ENCODE results near the gene BOLA3. TPM values are rescaled to one million over a fixed set of nuclear protein-coding genes. Genes with fewer than 3 reads are reported as not detected.

Gene BOLA3
- total RNA-seq, 1 donor from 2014 or later: 48.8 TPM

DNA sequence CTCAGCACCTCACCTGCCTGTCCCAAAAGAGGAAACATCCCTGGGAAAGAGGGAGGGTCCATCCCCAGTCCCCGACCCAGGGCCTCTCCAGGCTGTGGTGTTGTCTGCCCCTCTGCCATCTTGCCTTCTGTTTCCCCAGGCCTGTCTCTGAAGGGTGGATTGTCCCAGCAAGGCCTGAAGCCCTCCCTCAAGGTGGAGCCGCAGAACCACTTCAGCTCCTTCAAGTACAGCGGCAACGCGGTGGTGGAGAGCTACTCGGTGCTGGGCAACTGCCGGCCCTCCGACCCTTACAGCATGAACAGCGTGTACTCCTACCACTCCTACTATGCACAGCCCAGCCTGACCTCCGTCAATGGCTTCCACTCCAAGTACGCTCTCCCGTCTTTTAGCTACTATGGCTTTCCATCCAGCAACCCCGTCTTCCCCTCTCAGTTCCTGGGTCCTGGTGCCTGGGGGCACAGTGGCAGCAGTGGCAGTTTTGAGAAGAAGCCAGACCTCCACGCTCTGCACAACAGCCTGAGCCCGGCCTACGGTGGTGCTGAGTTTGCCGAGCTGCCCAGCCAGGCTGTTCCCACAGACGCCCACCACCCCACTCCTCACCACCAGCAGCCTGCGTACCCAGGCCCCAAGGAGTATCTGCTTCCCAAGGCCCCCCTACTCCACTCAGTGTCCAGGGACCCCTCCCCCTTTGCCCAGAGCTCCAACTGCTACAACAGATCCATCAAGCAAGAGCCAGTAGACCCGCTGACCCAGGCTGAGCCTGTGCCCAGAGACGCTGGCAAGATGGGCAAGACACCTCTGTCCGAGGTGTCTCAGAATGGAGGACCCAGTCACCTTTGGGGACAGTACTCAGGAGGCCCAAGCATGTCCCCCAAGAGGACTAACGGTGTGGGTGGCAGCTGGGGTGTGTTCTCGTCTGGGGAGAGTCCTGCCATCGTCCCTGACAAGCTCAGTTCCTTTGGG is 47.2 kb downstream of the BOLA3 start:
- Histone ChIP-seq H3K36me3 (ENCODE audit: insufficient read depth, low read length) (peaks cover 2% of the 10 kb centered on the region), H2AFZ (ENCODE audit: low read depth, low read length) (no peak overlapping the region), H3K9me3 (ENCODE audit: insufficient read depth, low read depth, low read length) (no peaks in the 10 kb centered on the region), H3K79me2 (ENCODE audit: insufficient read depth, low read length) (no peaks in the 10 kb centered on the region), H3K4me1 (ENCODE audit: insufficient read depth, low read length) (no peaks in the 10 kb centered on the region), H3K9ac (ENCODE audit: low read length) (no peak overlapping the region), H3K4me3 (ENCODE audit: insufficient read depth, low read depth, low read length) (no peak overlapping the region), H3K27ac (ENCODE audit: low read depth, low read length) (no peak overlapping the region), H4K20me1 (ENCODE audit: insufficient read depth, low read length) (peaks cover 3% of the 10 kb centered on the region), H3K4me2 (ENCODE audit: low read length) (no peak overlapping the region), H3K27me3 (ENCODE audit: insufficient read depth, low read length) (no peaks in the 10 kb centered on the region)
- peak overlapping the region; percentile 53 for H3K27ac Mint-ChIP-seq (ENCODE audit: unreplicated experiment)
- H3K4me3 Mint-ChIP-seq (ENCODE audit: unreplicated experiment): no peak overlapping the region
- H3K4me1 Mint-ChIP-seq (ENCODE audit: low read depth, unreplicated experiment): no peaks in the 10 kb centered on the region
- H3K27me3 Mint-ChIP-seq (ENCODE audit: low read depth, unreplicated experiment): no peaks in the 10 kb centered on the region
- H3K9me3 Mint-ChIP-seq (ENCODE audit: unreplicated experiment): no peaks in the 10 kb centered on the region
- no peak for FAIRE-seq
- TF ChIP-seq, protein P1, sequence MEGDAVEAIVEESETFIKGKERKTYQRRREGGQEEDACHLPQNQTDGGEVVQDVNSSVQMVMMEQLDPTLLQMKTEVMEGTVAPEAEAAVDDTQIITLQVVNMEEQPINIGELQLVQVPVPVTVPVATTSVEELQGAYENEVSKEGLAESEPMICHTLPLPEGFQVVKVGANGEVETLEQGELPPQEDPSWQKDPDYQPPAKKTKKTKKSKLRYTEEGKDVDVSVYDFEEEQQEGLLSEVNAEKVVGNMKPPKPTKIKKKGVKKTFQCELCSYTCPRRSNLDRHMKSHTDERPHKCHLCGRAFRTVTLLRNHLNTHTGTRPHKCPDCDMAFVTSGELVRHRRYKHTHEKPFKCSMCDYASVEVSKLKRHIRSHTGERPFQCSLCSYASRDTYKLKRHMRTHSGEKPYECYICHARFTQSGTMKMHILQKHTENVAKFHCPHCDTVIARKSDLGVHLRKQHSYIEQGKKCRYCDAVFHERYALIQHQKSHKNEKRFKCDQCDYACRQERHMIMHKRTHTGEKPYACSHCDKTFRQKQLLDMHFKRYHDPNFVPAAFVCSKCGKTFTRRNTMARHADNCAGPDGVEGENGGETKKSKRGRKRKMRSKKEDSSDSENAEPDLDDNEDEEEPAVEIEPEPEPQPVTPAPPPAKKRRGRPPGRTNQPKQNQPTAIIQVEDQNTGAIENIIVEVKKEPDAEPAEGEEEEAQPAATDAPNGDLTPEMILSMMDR (IDR thresholded peaks at IDR 0.05; ENCODE audit: insufficient read depth, low read depth, low read length): no peak
- TF ChIP-seq EZH2 (IDR thresholded peaks at IDR 0.05; ENCODE audit: insufficient read depth, low read length): no peak
- H3K36me3 Mint-ChIP-seq (ENCODE audit: low read depth, unreplicated experiment): peaks cover 26% of the 10 kb centered on the region
- DNase-seq (ENCODE audit: low read depth): no peak

DNA sequence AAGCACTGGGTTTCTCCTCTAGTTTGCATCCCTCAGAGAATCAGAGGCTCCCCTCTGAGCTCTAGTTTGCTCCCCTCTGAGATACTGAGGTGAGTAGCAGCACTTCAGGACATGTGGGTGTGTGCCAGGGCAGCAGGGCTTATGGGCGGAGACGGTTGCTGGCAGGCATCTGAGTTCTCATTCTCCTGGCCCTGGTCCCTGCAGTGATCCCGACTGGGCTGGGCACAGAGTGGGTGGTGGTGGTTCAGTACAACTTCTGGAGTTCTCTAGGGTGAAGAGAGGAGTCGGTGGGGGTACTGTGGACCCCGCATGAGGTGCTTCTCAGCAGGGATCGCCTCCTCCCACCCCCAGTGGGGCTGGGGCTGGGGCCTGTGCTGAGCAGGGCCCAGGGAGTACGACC is 47.9 kb downstream of the BOLA3 start:
- Histone ChIP-seq H2AFZ (ENCODE audit: low read depth, low read length) (no peak overlapping the region), H3K4me1 (ENCODE audit: insufficient read depth, low read length) (no peaks in the 10 kb centered on the region), H3K79me2 (ENCODE audit: insufficient read depth, low read length) (no peaks in the 10 kb centered on the region), H3K36me3 (ENCODE audit: insufficient read depth, low read length) (no peaks in the 10 kb centered on the region), H3K9ac (ENCODE audit: low read length) (no peak overlapping the region), H3K27me3 (ENCODE audit: insufficient read depth, low read length) (no peaks in the 10 kb centered on the region), H3K27ac (ENCODE audit: low read depth, low read length) (no peak overlapping the region), H3K9me3 (ENCODE audit: insufficient read depth, low read depth, low read length) (no peaks in the 10 kb centered on the region), H3K4me2 (ENCODE audit: low read length) (no peak overlapping the region), H4K20me1 (ENCODE audit: insufficient read depth, low read length) (peaks cover 3% of the 10 kb centered on the region), H3K4me3 (ENCODE audit: insufficient read depth, low read depth, low read length) (no peak overlapping the region)
- DNase-seq (ENCODE audit: low read depth) (no peak), FAIRE-seq (no peak)
- TF ChIP-seq EZH2 (IDR thresholded peaks at IDR 0.05; ENCODE audit: insufficient read depth, low read length): no peak
- TF ChIP-seq, protein P1 (IDR thresholded peaks at IDR 0.05; ENCODE audit: insufficient read depth, low read depth, low read length): no peak
- Mint-ChIP-seq H3K4me1 (ENCODE audit: low read depth, unreplicated experiment) (no peaks in the 10 kb centered on the region), H3K36me3 (ENCODE audit: low read depth, unreplicated experiment) (peaks cover 26% of the 10 kb centered on the region), H3K9me3 (ENCODE audit: unreplicated experiment) (no peaks in the 10 kb centered on the region), H3K4me3 (ENCODE audit: unreplicated experiment) (no peak overlapping the region), H3K27me3 (ENCODE audit: low read depth, unreplicated experiment) (no peaks in the 10 kb centered on the region), H3K27ac (ENCODE audit: unreplicated experiment) (no peak overlapping the region)

DNA sequence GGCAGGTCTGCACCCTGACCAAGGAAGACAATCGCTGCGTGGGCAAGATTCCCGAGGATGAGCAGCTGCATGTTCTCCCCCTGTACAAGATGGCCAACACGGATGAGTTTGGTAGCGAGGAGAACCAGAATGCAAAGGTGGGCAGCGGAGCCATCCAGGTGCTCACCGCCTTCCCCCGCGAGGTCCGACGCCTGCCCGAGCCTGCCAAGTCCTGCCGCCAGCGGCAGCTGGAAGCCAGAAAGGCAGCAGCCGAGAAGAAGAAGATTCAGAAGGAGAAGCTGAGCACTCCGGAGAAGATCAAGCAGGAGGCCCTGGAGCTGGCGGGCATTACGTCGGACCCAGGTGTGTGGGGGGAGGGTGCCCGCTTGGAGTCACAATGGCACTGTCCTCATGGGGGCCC is 48.4 kb downstream of the BOLA3 start:
- no peak overlapping the region for H3K4me2 ChIP-seq (ENCODE audit: low read length)
- no peak overlapping the region for H3K9ac ChIP-seq (ENCODE audit: low read length)
- H3K9me3 ChIP-seq (ENCODE audit: insufficient read depth, low read depth, low read length): no peaks in the 10 kb centered on the region
- peaks cover 1% of the 10 kb centered on the region for H4K20me1 ChIP-seq (ENCODE audit: insufficient read depth, low read length)
- no peak for DNase-seq (ENCODE audit: low read depth)
- FAIRE-seq: no peak
- no peak for TF ChIP-seq EZH2 (IDR thresholded peaks at IDR 0.05; ENCODE audit: insufficient read depth, low read length)
- TF ChIP-seq, protein P1 (IDR thresholded peaks at IDR 0.05; ENCODE audit: insufficient read depth, low read depth, low read length): no peak
- H3K79me2 ChIP-seq (ENCODE audit: insufficient read depth, low read length): no peaks in the 10 kb centered on the region
- Mint-ChIP-seq H3K27me3 (ENCODE audit: low read depth, unreplicated experiment) (no peaks in the 10 kb centered on the region), H3K4me3 (ENCODE audit: unreplicated experiment) (no peak overlapping the region), H3K36me3 (ENCODE audit: low read depth, unreplicated experiment) (peaks cover 31% of the 10 kb centered on the region), H3K9me3 (ENCODE audit: unreplicated experiment) (no peaks in the 10 kb centered on the region), H3K27ac (ENCODE audit: unreplicated experiment) (no peak overlapping the region), H3K4me1 (ENCODE audit: low read depth, unreplicated experiment) (peaks cover 4% of the 10 kb centered on the region)
- no peaks in the 10 kb centered on the region for H3K27me3 ChIP-seq (ENCODE audit: insufficient read depth, low read length)
- no peak overlapping the region for H3K4me3 ChIP-seq (ENCODE audit: insufficient read depth, low read depth, low read length)
- no peaks in the 10 kb centered on the region for H3K36me3 ChIP-seq (ENCODE audit: insufficient read depth, low read length)
- no peak overlapping the region for H2AFZ ChIP-seq (ENCODE audit: low read depth, low read length)
- no peaks in the 10 kb centered on the region for H3K4me1 ChIP-seq (ENCODE audit: insufficient read depth, low read length)
- H3K27ac ChIP-seq (ENCODE audit: low read depth, low read length): no peak overlapping the region
